MCF 10A (cell line): ENCODE measurements around the gene WNT2. TPM values are rescaled to one million over a fixed set of nuclear protein-coding genes. Genes with fewer than 3 reads are reported as not detected.

ENCODE experiments used
- BruUV-seq: library from RNA; stranded (reverse); fragments of 400-500 nt; replicated peaks from 2 replicates; lab custom pipeline; 2021; lab: Mats Ljungman, UMichigan
- CTCF ChIA-PET: fragments of 300-600 bp; sonication (Branson Sonifier 250); formaldehyde crosslinking; extraction: SDS; loops from one replicate; lab custom pipeline; 2021; ENCODE audit warnings: antibody characterized with exemption, inconsistent platforms; lab: Yijun Ruan, JAX
- POLR2A ChIA-PET: fragments of 300-600, 350-650 bp; sonication (Branson Sonifier 250); formaldehyde crosslinking; extraction: SDS; loops from one replicate; lab custom pipeline; 2020; ENCODE audit warnings: antibody characterized with exemption, inconsistent platforms; lab: Yijun Ruan, JAX
- DNase-seq: peaks from one replicate; pipeline ENCODE4 v3.0.0-alpha.2; 2018; ENCODE audit not compliant: unreplicated experiment
- H3K27ac Mint-ChIP-seq: one replicate; pipeline ENCODE4 v1.8.0; 2022; ENCODE audit warnings: mild to moderate bottlenecking, low read depth, mixed read lengths; ENCODE audit not compliant: unreplicated experiment
- H3K27me3 Mint-ChIP-seq: one replicate; pipeline ENCODE4 v1.8.0; 2022; ENCODE audit warnings: mixed read lengths; ENCODE audit not compliant: insufficient read depth, unreplicated experiment
- H3K36me3 Mint-ChIP-seq: one replicate; pipeline ENCODE4 v1.8.0; 2022; ENCODE audit warnings: mild to moderate bottlenecking, moderate library complexity, mixed read lengths; ENCODE audit not compliant: insufficient read depth, unreplicated experiment
- H3K4me1 Mint-ChIP-seq: one replicate; pipeline ENCODE4 v1.8.0; 2022; ENCODE audit warnings: mixed read lengths; ENCODE audit not compliant: insufficient read depth, unreplicated experiment
- H3K4me3 Mint-ChIP-seq: one replicate; pipeline ENCODE4 v1.8.0; 2022; ENCODE audit warnings: mild to moderate bottlenecking, moderate library complexity, mixed read lengths; ENCODE audit not compliant: unreplicated experiment
- H3K9me3 Mint-ChIP-seq: one replicate; pipeline ENCODE4 v1.8.0; 2022; ENCODE audit warnings: mixed read lengths; ENCODE audit not compliant: unreplicated experiment
- CTCF ChIP-seq: fragments of 200-600 bp; IDR thresholded peaks from one replicate; pipeline ENCODE4 v1.8.0; 2022; ENCODE audit warnings: antibody characterized with exemption, mild to moderate bottlenecking; ENCODE audit not compliant: unreplicated experiment
- intact Hi-C: fragments of 100-400 bp; cut with micrococcal nuclease; formaldehyde crosslinking; loops from 2 replicates; pipeline ENCODE4 v1.14.1; 2022
- total RNA-seq: library from RNA; stranded (reverse); gene quantifications from 2 replicates; pipeline ENCODE4 v1.2.3, GENCODE V29; 2022

Gene WNT2
- total RNA-seq, 1 experiment from 2014 or later, result not detected

- peaks cover 20% of the 10 kb centered on the region for H3K4me1 Mint-ChIP-seq
- peak; percentile 58 for DNase-seq
- no TSS peak for BruUV-seq
- intact Hi-C loops, result no loop called here
- H3K9me3 Mint-ChIP-seq, result no peaks in the 10 kb centered on the region
- no peak overlapping the region for H3K4me3 Mint-ChIP-seq
- peaks cover 5% of the 10 kb centered on the region for H3K36me3 Mint-ChIP-seq
- no peak for TF ChIP-seq CTCF
- ChIA-PET POLR2A (interaction anchor here (0.6 to 1.1 kb wide), 4 partner anchors 10 to 105 kb away, joined by 3 read pairs; no protein-coding TSS in a partner anchor), CTCF (interaction anchor here (0.6 to 2.1 kb wide), 2 partner anchors 61 to 140 kb away, joined by 3 to 9 read pairs; no protein-coding TSS in a partner anchor)
- no peaks in the 10 kb centered on the region for H3K27me3 Mint-ChIP-seq
- H3K27ac Mint-ChIP-seq, result peak overlapping the region; percentile 63
Observed at GRCh38 chr7:117273814-117274225, 49.0 kb downstream of the WNT2 start.

GRCh38 chr7:117273325-117273724 is 49.5 kb downstream of the WNT2 start:
- Mint-ChIP-seq H3K27ac (no peak overlapping the region), H3K4me1 (peaks cover 20% of the 10 kb centered on the region), H3K27me3 (no peaks in the 10 kb centered on the region), H3K4me3 (no peak overlapping the region), H3K36me3 (peaks cover 5% of the 10 kb centered on the region), H3K9me3 (no peaks in the 10 kb centered on the region)
- CTCF ChIA-PET, result interaction anchor here (1.1 to 2.1 kb wide), 2 partner anchors 60 to 117 kb away, joined by 3 to 9 read pairs; no protein-coding TSS in a partner anchor
- BruUV-seq, result no TSS peak
- TF ChIP-seq CTCF, result no peak
- POLR2A ChIA-PET, result interaction anchor here (0.7 kb wide), 1 partner anchor 319 kb away, joined by 3 read pairs; no protein-coding TSS in a partner anchor
- intact Hi-C loops, result no loop called here
- DNase-seq, result no peak

GRCh38 chr7:117272017-117272759 is 50.7 kb downstream of the WNT2 start:
- ChIA-PET POLR2A (no interaction called here), CTCF (interaction anchor here (1.1 kb wide), 1 partner anchor 118 kb away, joined by 3 read pairs; no protein-coding TSS in a partner anchor)
- peaks cover 20% of the 10 kb centered on the region for H3K4me1 Mint-ChIP-seq
- TF ChIP-seq CTCF, result no peak
- DNase-seq, result no peak
- no TSS peak for BruUV-seq
- no peaks in the 10 kb centered on the region for H3K27me3 Mint-ChIP-seq
- intact Hi-C loops, result no loop called here
- peaks cover 2% of the 10 kb centered on the region for H3K36me3 Mint-ChIP-seq
- no peaks in the 10 kb centered on the region for H3K9me3 Mint-ChIP-seq
- H3K4me3 Mint-ChIP-seq, result no peak overlapping the region
- H3K27ac Mint-ChIP-seq, result no peak overlapping the region

GRCh38 chr7:117271566-117271965 is 51.3 kb downstream of the WNT2 start:
- BruUV-seq, result no TSS peak
- POLR2A ChIA-PET, result no interaction called here
- TF ChIP-seq CTCF, result no peak
- no peak for DNase-seq
- Mint-ChIP-seq H3K4me1 (peaks cover 20% of the 10 kb centered on the region), H3K36me3 (no peaks in the 10 kb centered on the region), H3K27ac (peak overlapping the region; percentile 37), H3K27me3 (no peaks in the 10 kb centered on the region), H3K9me3 (no peaks in the 10 kb centered on the region), H3K4me3 (no peak overlapping the region)
- CTCF ChIA-PET, result no interaction called here
- intact Hi-C loops, result no loop called here
